ENCODE results near the gene JKAMP. TPM values are rescaled to one million over a fixed set of nuclear protein-coding genes. Genes with fewer than 3 reads are reported as not detected.
"Not testable (repeated sequence)": the region's sequence is repeated elsewhere in the genome, so short reads cannot be mapped to it uniquely, and the experiment has no call there.

Gene JKAMP, protein sequence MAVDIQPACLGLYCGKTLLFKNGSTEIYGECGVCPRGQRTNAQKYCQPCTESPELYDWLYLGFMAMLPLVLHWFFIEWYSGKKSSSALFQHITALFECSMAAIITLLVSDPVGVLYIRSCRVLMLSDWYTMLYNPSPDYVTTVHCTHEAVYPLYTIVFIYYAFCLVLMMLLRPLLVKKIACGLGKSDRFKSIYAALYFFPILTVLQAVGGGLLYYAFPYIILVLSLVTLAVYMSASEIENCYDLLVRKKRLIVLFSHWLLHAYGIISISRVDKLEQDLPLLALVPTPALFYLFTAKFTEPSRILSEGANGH
- 10 to 100 TPM; 24.8 to 70.4 (median 59.8) TPM for total RNA-seq

DNA sequence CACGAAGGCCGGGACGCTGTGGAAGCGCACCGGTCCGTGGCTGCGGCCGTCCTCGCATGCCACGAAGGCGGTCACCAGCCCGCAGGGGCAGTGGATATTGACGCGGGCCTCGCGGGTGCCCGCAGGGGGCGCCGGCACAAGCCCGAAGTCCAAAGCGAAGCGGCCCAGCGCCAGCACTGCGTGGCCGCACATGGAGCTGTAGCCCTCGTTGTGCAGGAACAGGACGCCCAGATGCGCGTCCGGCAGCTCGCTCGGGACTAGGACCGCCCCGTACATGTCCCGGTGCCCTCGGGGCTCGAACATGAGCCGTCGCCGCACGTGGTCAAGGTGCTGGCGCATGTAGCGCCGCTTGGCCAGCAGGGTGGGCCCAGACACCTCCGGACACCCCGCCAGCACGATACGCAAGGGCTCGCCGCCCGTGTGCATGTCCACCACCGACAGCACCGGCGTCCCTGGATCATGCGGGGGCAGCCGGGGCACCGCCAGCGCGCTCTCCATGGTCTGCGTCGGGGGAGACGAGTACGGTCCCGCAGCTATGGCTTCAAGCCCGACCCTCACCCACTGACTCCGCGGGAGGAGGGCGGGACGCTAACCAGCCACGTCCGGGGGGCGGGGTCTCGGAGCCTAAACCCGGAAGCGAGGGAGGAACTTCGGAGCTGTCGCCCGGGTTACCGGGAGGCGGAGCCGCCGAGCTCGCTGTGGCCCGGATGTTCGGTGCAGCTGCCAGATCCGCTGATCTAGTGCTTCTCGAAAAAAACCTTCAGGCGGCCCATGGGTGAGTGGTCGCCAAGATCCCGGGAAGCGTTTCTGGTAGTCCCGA, at the start of gene JKAMP, which contains the start of gene L3HYPDH:
Gene JKAMP (plus strand): TSS at position 699 of the 820 bp plus-strand sequence. CDS start 73 bp downstream, at position 772.
Gene L3HYPDH (minus strand): TSS at position 590 of the 820 bp plus-strand sequence. CDS start 92 bp downstream, at position 498.
- DNase-seq, result peak; percentile 99
- Histone ChIP-seq H3K4me1 (peaks cover 0 to 56% (median 9%) of the 10 kb centered on the region in 4 donors), H3K27me3 (no peaks in the 10 kb centered on the region), H3K9me3 (no peaks in the 10 kb centered on the region), H3K4me3 (peak within 1 kb of the TSS; percentile 68 to 93 (median 76)), H3K27ac (peak within 1 kb of the TSS; percentile 73 to 93 (median 89)), H3K36me3 (peaks cover 0 to 10% (median 0%) of the 10 kb centered on the region in 3 donors)
- TF ChIP-seq, protein P1, sequence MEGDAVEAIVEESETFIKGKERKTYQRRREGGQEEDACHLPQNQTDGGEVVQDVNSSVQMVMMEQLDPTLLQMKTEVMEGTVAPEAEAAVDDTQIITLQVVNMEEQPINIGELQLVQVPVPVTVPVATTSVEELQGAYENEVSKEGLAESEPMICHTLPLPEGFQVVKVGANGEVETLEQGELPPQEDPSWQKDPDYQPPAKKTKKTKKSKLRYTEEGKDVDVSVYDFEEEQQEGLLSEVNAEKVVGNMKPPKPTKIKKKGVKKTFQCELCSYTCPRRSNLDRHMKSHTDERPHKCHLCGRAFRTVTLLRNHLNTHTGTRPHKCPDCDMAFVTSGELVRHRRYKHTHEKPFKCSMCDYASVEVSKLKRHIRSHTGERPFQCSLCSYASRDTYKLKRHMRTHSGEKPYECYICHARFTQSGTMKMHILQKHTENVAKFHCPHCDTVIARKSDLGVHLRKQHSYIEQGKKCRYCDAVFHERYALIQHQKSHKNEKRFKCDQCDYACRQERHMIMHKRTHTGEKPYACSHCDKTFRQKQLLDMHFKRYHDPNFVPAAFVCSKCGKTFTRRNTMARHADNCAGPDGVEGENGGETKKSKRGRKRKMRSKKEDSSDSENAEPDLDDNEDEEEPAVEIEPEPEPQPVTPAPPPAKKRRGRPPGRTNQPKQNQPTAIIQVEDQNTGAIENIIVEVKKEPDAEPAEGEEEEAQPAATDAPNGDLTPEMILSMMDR (IDR thresholded peaks at IDR 0.05), result peak in 5 of 6 experiments; percentile 51 to 71 (median 57)
- peak; percentile 66 to 75 for TF ChIP-seq POLR2A (IDR thresholded peaks at IDR 0.05)

DNA sequence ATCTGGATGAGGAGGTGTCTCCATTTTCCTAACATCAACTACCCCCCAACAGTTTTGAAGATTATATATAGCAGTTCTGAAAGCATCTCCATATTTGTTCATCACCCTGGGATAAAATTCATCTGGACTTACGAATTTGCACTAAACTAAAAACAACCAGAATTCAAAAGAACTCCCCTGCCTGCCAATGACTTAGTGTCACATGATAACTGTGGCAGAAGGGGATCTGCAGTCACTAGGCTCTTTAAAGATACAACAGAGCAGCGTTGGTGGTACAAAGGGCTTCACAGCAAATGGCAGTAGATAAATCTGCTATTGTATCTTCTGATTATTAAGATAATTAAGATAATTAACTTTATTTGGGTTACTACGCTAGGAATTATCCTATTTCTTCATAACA, 49.2 kb upstream of the JKAMP start:
- Histone ChIP-seq H3K9me3 (no peaks in the 10 kb centered on the region), H3K4me3 (no peak overlapping the region), H3K4me1 (no peaks in the 10 kb centered on the region), H3K27me3 (no peaks in the 10 kb centered on the region), H3K36me3 (no peaks in the 10 kb centered on the region), H3K27ac (no peak overlapping the region)
- DNase-seq, result no peak
- TF ChIP-seq POLR2A (IDR thresholded peaks at IDR 0.05), result no peak
- TF ChIP-seq, protein P1 (IDR thresholded peaks at IDR 0.05), result no peak

DNA sequence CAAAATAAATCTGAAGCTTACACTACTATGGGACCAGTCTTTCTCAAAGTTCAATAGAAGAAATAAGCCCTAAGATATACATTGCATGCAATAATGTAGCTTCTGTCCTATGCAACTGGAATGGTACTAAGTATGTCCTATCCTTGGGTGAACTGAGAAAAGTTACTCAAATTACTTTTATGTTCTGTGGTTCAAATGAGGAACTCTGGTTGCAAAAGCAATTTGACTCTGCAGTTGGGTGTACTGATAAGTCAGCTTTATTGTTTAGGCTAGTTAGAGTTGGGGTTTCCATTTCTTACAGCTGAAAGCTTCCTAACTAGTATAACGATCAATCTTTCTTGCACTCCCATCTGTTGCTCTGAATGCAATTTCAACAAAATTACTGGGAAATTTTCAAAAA, 48.3 kb upstream of the JKAMP start:
- Histone ChIP-seq H3K4me1 (no peaks in the 10 kb centered on the region), H3K27ac (no peak overlapping the region), H3K36me3 (no peaks in the 10 kb centered on the region), H3K4me3 (no peak overlapping the region), H3K27me3 (no peaks in the 10 kb centered on the region), H3K9me3 (no peaks in the 10 kb centered on the region)
- TF ChIP-seq, protein P1 (IDR thresholded peaks at IDR 0.05), result no peak
- no peak for TF ChIP-seq POLR2A (IDR thresholded peaks at IDR 0.05)
- DNase-seq, result no peak

DNA sequence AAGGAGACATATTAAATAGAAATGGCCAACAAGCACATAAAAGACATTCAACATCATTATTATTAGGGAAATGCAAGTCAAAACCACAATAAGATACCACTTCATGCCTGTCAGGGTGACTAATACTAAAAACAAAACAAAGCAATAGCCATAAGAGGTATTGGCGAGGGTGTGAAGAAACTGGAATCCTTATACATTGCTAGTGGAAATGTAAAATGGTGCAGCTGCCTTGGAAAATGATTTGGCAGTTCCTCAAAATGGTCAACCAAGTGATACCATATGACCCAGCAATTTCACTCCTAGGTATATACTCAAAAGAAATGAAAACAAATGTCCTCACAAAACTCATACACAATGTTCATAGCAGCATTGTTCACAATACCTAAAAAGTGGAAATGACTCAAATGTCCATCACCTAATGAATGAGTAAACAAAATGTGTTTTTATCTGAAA, 46.1 kb upstream of the JKAMP start:
- TF ChIP-seq, protein P1 (IDR thresholded peaks at IDR 0.05), result no peak
- TF ChIP-seq POLR2A (IDR thresholded peaks at IDR 0.05), result no peak
- Histone ChIP-seq H3K4me1 (no peaks in the 10 kb centered on the region), H3K36me3 (no peaks in the 10 kb centered on the region), H3K27me3 (no peaks in the 10 kb centered on the region), H3K4me3 (no peak overlapping the region), H3K27ac (no peak overlapping the region), H3K9me3 (no peaks in the 10 kb centered on the region)
- no peak for DNase-seq

DNA sequence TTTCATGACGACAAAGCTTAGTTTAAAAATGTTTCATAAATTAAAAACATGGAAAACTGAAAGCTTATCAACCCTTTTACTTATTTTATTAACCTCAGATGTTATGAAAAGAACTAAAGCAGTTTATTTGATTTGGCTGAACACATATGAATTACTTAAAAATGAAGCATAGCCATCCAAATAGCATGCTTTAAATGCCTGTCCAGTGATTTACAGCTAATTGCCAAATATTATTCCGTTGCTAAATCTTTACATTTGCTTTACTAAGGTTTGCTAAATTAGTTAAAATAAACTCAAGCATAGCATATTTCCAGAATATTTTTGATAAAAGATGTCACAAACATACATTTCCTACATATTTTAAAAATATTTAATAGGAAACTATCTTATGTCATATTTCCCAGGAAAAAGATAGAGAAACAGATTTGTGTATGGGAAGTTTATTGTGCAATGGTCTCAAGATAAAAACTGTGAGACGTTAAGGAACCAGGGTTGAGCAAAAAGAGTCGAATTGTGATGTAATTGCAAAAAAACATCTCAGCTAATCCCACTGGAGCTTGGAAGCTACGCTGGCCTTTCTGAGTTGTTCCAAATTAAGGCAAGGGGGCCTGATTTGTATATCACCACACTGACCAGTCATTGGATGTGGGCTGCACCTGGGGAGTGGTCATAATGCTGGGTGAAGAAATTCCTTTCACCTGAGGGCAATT, 44.9 kb upstream of the JKAMP start:
- TF ChIP-seq POLR2A (IDR thresholded peaks at IDR 0.05), result no peak
- TF ChIP-seq, protein P1 (IDR thresholded peaks at IDR 0.05), result no peak
- H3K27ac ChIP-seq, result no peak overlapping the region
- no peaks in the 10 kb centered on the region for H3K4me1 ChIP-seq

DNA sequence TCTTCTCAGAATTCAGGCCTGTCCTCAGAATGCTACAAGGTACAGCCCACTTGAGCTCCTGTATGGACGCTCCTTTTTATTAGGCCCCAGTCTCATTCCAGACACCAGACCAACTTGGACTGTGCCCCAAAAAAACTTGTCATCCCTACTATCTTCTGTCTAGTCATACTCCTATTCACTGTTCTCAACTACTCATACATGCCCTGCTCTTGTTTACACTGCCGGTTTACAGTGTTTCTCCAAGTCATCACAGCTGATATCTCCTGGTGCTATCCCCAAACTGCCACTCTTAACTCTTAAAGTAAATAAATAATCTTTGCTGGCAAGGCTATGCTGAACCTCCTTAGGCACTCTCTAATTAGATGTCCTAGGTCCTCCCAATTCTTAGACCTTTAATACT, 35.6 kb upstream of the JKAMP start:
- not testable (repeated sequence) for DNase-seq, H3K36me3 ChIP-seq, H3K27ac ChIP-seq, H3K27me3 ChIP-seq, H3K9me3 ChIP-seq, H3K4me1 ChIP-seq, H3K4me3 ChIP-seq

More for the DNA sequence above, 44.9 kb upstream of the JKAMP start:
- DNase-seq, result no peak
- H3K36me3 ChIP-seq, result no peaks in the 10 kb centered on the region
- no peak overlapping the region for H3K4me3 ChIP-seq
- no peaks in the 10 kb centered on the region for H3K27me3 ChIP-seq
- no peaks in the 10 kb centered on the region for H3K9me3 ChIP-seq
